ENCODE data around the gene DTX2.

GRCh38 chr7:76423666-76424412 is 37.7 kb upstream of the DTX2 start:
- TF ChIP-seq CTCF (IDR thresholded peaks at IDR 0.05; ENCODE audit: poor library complexity) (no peak), EZH2phosphoT487 (IDR thresholded peaks at IDR 0.05; ENCODE audit: low read depth, severe bottlenecking, unreplicated experiment) (no peak), EZH2 (IDR thresholded peaks at IDR 0.05; ENCODE audit: borderline replicate concordance) (no peak)

All from hepatocyte (in vitro differentiated cells).